SU-DHL-6 (cell line): Measurements from ENCODE around the gene RPL3.

ENCODE experiments used
- CTCF ChIP-seq: fragments of 200-600 bp; sonication (generic); IDR thresholded peaks from one replicate; pipeline ENCODE4 v1.5.1; 2017; ENCODE audit warnings: antibody characterized with exemption, mild to moderate bottlenecking, low read length, moderate library complexity; ENCODE audit not compliant: insufficient read depth, poor library complexity, severe bottlenecking
- EZH2phosphoT487 ChIP-seq: fragments of 200-600 bp; sonication (generic), shearing (Covaris generic); conservative IDR thresholded peaks from 2 replicates; pipeline ENCODE4 v1.6.1; 2018; ENCODE audit warnings: mild to moderate bottlenecking, antibody characterized with exemption, low read length, moderate library complexity, mixed read lengths

- no peak for TF ChIP-seq EZH2phosphoT487
- TF ChIP-seq CTCF = no peak
Observed at GRCh38 chr22:39276440-39277141, 42.8 kb downstream of the RPL3 start.
